ENCODE results near the gene SPRR1A.

DNA sequence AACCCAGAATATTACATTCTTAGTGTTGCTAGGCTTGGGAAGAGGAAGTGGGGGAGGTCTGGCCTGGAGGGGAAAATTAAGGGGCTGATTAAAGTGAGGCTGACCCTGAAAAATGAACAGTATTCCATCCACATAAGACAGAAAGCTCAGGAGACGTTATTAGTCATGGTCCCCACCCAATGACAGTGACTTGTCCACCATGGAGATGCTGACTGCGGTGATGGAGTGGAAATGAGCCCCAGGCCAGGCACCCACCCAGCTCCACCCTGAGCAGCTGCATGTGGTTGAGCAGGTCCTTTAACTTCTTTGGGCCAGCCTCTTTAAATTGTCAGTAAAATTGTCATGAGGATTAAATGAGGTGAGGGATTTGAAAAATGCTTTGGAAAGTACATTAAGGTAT, 14.8 kb upstream of the SPRR1A start:
- TF ChIP-seq, protein P1, sequence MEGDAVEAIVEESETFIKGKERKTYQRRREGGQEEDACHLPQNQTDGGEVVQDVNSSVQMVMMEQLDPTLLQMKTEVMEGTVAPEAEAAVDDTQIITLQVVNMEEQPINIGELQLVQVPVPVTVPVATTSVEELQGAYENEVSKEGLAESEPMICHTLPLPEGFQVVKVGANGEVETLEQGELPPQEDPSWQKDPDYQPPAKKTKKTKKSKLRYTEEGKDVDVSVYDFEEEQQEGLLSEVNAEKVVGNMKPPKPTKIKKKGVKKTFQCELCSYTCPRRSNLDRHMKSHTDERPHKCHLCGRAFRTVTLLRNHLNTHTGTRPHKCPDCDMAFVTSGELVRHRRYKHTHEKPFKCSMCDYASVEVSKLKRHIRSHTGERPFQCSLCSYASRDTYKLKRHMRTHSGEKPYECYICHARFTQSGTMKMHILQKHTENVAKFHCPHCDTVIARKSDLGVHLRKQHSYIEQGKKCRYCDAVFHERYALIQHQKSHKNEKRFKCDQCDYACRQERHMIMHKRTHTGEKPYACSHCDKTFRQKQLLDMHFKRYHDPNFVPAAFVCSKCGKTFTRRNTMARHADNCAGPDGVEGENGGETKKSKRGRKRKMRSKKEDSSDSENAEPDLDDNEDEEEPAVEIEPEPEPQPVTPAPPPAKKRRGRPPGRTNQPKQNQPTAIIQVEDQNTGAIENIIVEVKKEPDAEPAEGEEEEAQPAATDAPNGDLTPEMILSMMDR (IDR thresholded peaks at IDR 0.05) = no peak
- TF ChIP-seq POLR2A (IDR thresholded peaks at IDR 0.05; ENCODE audit: low read depth) = no peak
- TF ChIP-seq EP300 (IDR thresholded peaks at IDR 0.05) = no peak

All from esophagus muscularis mucosa (tissue), 4 donors.